HG02870 (cell line): ENCODE measurements around the gene SNX7.

Experiments
- ATAC-seq: cut with Tn5 transposase; IDR thresholded peaks from one replicate; pipeline ENCODE4 v1.9.1; 2021; ENCODE audit warnings: mild to moderate bottlenecking, moderate library complexity; ENCODE audit not compliant: unreplicated experiment

SNX7 gene, protein sequence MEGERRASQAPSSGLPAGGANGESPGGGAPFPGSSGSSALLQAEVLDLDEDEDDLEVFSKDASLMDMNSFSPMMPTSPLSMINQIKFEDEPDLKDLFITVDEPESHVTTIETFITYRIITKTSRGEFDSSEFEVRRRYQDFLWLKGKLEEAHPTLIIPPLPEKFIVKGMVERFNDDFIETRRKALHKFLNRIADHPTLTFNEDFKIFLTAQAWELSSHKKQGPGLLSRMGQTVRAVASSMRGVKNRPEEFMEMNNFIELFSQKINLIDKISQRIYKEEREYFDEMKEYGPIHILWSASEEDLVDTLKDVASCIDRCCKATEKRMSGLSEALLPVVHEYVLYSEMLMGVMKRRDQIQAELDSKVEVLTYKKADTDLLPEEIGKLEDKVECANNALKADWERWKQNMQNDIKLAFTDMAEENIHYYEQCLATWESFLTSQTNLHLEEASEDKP

DNA sequence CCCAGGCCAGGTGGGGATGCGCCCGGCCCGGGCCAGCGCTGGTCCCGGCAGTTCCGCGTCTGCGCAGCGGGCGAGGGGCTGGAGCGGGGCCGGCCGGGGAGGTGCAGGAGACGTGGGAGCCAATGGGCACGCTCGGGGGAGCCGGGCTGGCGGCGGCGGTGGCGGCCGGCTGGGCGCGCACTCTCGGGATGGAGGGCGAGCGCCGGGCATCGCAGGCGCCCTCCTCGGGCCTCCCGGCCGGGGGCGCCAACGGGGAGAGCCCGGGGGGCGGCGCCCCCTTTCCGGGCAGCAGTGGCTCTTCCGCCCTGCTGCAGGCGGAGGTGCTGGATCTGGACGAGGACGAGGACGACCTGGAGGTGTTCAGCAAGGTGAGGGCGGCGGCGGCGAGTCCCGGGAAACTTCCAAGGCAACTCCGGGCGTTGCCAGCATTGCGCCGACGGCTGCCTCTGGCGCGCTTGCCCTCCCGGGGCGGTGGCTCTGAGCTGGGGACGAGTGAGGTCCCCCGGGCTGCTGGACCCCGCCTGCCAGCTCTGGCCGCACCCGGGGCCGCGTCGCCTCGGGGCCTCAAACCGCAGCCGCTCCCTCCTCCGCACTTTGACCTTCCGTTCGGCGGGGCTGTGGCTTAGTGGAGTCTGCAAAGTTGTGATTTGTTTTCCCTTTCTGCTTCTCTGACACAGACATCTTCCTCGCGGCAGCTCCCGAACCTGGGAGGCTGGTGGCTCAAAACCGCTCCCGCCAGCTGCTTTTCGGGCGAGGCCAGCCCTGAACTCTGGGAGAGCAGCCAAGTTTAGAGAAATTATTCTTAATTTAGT lies at the start of gene SNX7:
Gene SNX7 (plus strand): TSS at position 178 of the 812 bp plus-strand sequence. CDS start 11 bp downstream, at position 189.
- ATAC-seq, result peak; percentile 88

- no peak for ATAC-seq
Observed at GRCh38 chr1:98637316-98637715, 24.2 kb upstream of the SNX7 start.

DNA sequence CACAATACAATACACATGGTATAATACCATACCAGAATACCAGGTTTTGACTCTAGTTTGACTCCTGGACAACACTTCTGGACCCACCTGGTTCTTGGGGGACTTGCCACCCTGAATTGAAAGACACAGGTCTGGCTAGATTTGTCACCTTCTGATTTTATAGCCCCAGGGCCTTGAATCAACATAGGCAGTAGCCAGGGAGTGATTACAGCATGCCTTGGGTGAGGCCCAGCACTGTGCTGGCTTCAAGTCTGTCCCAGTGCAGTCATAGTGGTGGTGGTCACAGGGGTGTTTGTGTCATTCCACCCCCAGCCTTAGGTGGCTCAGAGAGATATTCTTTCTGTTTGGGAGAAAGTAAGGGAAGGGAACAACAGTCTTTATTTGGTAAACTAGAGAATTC lies 23.3 kb upstream of the SNX7 start:
- ATAC-seq, result no peak

DNA sequence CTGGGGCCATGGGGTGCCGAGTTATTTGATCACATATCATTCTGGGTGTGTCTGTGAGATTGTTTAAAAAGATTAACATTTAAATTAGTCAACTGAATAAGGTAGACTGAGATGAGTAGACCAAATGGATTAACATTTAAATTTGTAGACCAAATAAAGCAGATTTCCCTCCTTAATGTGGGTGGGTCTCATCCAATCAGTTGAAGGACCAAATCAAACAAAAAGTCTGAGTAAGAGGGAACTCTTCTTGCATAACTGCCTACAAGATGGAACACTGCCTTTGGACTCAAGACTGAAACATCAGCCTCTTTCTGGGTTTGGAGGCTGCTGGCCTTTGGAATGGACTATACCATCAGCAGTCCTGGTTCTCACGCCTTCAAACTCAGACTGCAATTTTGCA lies 17.0 kb upstream of the SNX7 start:
- no peak for ATAC-seq

DNA sequence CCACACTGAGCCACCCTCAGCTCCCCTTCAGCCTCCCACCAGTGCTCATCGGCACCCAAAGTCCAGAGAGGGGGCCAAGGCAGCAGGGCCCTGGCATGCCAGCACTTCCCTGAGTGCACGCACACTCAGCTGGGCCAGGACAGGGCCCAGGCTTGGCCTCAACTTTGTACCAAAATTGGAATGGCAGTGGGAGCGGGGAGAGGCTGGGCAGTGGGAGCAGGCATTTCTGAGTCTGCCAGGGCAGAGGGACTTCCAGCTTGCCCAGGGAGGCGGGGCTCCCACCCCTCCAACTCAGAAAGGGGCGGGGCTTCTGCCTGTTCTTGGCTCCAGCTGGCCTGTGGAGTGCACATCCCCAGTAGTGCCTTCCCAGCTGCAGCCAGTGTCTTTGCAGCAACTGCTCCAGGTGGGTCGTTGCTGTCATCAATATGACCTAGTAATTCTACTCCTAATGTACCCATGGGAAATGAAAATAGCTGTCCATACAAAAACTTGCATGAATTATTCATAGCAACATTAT lies 10.3 kb upstream of the SNX7 start:
- ATAC-seq, result no peak

GRCh38 chr1:98653123-98653522 lies 8.4 kb upstream of the SNX7 start:
- no peak for ATAC-seq

GRCh38 chr1:98659879-98660278 lies 1.6 kb upstream of the SNX7 start:
- no peak for ATAC-seq

GRCh38 chr1:98660940-98661543 lies 479 bp upstream of the SNX7 start:
- ATAC-seq, result peak; percentile 17

DNA sequence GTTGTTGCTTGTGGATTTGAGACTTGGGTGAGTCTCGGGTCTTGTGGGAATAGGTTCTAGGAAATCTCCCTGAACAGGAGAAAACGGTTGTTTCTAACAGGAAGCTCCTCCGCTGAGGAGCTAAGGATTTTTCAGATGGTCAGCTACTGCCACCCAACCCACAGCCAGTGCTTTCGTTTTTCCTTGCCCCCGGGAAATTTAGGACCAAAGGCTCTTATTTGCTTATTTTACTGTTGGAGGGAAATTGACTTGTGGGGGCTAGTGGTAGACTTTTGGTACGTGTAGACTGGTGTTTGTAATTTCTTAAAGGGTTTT lies 792 bp downstream of the SNX7 start:
- ATAC-seq, result no peak

DNA sequence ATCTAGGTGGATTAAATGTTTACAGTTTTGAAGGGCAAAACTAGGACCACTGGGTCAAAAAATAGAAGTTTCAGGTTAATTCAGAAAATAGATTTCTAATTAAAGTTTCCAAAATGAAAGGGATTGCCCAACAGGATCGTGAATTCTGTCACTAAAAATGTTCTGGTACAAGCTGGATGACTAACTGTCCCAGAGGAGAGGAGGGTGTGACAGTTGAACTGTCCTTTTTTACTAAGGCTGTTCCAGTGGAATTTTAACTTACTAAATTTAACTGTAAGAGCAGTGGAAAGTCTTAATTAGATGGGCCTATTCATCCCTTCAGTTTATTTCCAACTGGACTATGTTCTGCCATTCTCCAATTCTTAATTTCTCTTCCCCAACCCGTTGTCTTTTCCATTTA lies 7.2 kb downstream of the SNX7 start:
- no peak for ATAC-seq

DNA sequence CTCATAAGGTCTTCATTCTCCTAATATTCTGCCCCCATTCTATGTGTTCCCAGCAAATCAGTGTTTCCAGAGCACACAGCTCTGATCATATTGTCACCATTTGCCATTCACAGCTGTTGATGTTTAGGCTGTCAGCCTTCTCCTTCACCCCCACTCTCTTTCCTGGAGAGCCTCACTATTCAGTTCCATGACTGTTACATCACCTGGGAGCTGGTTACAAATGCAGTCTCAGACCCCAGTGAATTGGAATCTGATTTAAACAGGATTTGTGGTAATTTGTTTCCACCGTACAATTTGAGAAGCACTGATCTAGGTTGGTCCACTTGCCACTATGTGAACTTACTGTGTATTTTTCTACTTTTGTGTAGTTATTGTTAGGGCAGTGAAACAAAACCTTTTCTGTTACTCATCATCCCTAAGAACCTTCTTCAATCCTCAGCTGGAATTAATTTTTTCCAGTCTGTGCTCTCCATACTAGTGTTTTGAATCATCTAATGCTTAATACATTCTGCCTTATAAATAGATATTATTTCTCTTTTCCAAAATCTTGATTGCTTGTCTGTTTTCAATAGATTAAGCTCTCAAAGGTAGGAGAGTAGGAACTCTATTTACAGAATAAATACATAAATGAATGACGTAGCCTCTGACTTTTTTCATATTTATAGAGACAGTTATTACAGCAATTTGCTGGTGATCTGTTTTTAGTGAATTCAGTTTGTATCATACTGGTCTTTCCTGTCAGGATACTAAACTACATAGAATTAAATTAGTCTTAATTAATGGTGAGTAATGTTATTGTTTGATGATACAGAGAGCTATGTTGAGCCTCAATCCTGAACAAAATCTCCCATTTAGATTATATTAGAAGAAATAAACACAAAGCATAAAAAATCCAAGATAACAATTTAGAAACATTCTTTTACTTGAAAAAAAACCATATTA lies 8.1 kb downstream of the SNX7 start:
- ATAC-seq, result no peak

- ATAC-seq, result no peak
Observed at GRCh38 chr1:98672189-98672588, 10.7 kb downstream of the SNX7 start.

GRCh38 chr1:98674075-98674781 lies 12.7 kb downstream of the SNX7 start:
- ATAC-seq, result no peak

GRCh38 chr1:98675282-98675681 lies 13.8 kb downstream of the SNX7 start:
- no peak for ATAC-seq

GRCh38 chr1:98677288-98677687 lies 15.8 kb downstream of the SNX7 start:
- ATAC-seq, result no peak

- no peak for ATAC-seq
Observed at GRCh38 chr1:98681812-98682211, 20.3 kb downstream of the SNX7 start.

DNA sequence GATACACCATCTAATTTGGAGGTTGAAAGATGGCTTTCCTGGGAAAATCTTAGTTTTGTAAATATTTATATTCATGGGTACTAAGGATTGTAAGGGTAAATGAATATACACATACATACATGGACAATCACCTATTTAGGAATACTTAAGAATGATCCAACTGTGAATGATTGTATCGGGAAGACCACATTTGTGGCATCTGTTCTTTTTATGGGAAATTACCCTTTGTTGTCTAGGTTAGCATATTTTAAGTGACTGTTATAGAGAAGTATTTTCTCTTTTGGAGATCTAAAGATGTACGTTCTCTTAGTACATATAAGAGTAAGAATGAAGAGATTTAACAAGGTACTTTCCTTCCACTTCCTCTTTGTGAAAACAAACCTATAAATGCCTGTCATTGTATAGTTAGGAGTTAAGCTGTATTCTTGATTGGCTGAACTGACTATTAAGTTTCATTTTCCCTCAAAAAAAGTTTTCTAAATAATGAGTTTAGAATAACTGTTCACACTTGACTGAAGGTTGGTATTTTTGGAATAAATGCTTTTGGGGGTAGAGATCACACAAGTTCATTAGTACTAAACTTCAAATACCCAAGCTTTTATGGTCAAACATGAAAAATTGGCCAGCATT lies 26.7 kb downstream of the SNX7 start:
- peak; percentile 78 for ATAC-seq

DNA sequence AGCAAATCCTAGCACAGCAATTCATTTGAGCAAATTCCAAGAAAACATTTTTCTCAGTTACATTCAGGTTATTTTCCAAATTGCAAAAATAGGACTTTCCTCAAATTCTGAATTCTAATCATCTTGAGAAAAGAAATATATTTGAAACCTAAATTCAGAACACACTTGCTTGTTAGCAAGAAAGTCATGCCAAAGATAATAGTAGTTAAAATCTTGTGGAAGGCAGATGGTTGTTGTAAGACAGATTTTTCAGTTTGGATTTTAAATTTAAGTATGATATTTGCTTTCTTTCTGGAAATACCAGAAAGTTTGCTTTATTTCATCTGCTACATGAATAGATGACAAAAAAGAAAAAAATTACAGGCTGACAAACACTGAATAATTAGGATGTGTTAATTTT lies 29.1 kb downstream of the SNX7 start:
- no peak for ATAC-seq

DNA sequence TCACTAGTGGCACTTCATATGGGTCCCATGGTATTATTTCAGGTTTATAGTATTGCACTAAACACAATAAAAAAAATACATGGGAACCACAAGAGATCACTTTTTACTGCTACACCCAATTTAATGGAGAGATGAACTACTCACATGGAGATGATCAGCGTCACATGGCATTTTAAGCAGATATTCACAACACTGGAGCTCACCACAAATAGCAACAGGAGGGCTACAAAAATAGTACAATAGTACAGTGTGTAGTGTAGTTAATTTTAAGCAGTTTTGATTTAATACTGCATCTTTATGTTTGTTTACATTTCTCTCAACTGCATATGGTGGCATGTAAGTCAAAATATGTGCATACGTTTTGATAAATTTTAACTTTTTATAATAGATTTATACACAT lies 31.0 kb downstream of the SNX7 start:
- ATAC-seq, result no peak
